ENCODE measurements around the gene BCAS1. TPM values are rescaled to one million over a fixed set of nuclear protein-coding genes. Genes with fewer than 3 reads are reported as not detected.

BCAS1 gene
- total RNA-seq, 1 donor from 2014 or later = 10.7 TPM

- TF ChIP-seq, protein P1, sequence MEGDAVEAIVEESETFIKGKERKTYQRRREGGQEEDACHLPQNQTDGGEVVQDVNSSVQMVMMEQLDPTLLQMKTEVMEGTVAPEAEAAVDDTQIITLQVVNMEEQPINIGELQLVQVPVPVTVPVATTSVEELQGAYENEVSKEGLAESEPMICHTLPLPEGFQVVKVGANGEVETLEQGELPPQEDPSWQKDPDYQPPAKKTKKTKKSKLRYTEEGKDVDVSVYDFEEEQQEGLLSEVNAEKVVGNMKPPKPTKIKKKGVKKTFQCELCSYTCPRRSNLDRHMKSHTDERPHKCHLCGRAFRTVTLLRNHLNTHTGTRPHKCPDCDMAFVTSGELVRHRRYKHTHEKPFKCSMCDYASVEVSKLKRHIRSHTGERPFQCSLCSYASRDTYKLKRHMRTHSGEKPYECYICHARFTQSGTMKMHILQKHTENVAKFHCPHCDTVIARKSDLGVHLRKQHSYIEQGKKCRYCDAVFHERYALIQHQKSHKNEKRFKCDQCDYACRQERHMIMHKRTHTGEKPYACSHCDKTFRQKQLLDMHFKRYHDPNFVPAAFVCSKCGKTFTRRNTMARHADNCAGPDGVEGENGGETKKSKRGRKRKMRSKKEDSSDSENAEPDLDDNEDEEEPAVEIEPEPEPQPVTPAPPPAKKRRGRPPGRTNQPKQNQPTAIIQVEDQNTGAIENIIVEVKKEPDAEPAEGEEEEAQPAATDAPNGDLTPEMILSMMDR (conservative IDR thresholded peaks at IDR 0.05) = no peak
- Mint-ChIP-seq H3K9me3 (no peaks in the 10 kb centered on the region), H3K36me3 (no peaks in the 10 kb centered on the region), H3K4me1 (ENCODE audit: unreplicated experiment) (peaks cover 9% of the 10 kb centered on the region), H3K27me3 (no peaks in the 10 kb centered on the region), H3K27ac (no peak overlapping the region), H3K4me3 (no peak overlapping the region)
- DNase-seq (ENCODE audit: extremely low spot score, unreplicated experiment) = no peak
Measured at GRCh38 chr20:54056762-54057639, 13.4 kb downstream of the BCAS1 start.

- DNase-seq (ENCODE audit: extremely low spot score, unreplicated experiment) = no peak
- Mint-ChIP-seq H3K4me3 (no peak overlapping the region), H3K4me1 (ENCODE audit: unreplicated experiment) (peaks cover 9% of the 10 kb centered on the region), H3K27ac (no peak overlapping the region), H3K27me3 (peaks cover 3% of the 10 kb centered on the region), H3K9me3 (no peaks in the 10 kb centered on the region), H3K36me3 (no peaks in the 10 kb centered on the region)
- TF ChIP-seq, protein P1 (conservative IDR thresholded peaks at IDR 0.05) = no peak
Measured at GRCh38 chr20:54054516-54054915, 15.9 kb downstream of the BCAS1 start.

DNA sequence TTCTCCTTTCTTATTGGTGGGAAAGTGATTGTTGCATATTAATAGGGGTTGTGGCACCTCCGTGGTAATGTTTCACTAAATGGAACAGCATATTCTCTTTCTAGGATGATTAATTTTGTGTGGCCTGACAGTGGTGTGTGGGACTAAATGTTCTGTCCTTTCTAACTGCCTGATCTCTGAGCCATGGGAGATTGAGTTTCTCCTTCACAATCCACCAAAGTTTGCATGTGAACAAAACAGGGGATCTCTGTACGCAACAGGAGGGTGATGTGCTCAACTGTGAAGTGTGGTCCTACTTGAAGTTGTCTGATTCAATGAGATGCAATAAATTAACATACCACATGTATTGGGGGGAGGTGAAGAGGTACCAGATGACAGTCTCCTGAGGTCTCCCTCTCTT, 19.3 kb downstream of the BCAS1 start:
- no peaks in the 10 kb centered on the region for H3K36me3 Mint-ChIP-seq
- H3K27me3 Mint-ChIP-seq = peaks cover 3% of the 10 kb centered on the region
- no peak overlapping the region for H3K4me3 Mint-ChIP-seq
- no peaks in the 10 kb centered on the region for H3K4me1 Mint-ChIP-seq (ENCODE audit: unreplicated experiment)
- H3K27ac Mint-ChIP-seq = no peak overlapping the region
- TF ChIP-seq, protein P1 (conservative IDR thresholded peaks at IDR 0.05) = no peak
- H3K9me3 Mint-ChIP-seq = no peaks in the 10 kb centered on the region
- DNase-seq (ENCODE audit: extremely low spot score, unreplicated experiment) = no peak

GRCh38 chr20:54048891-54049545, 21.4 kb downstream of the BCAS1 start:
- Mint-ChIP-seq H3K9me3 (no peaks in the 10 kb centered on the region), H3K27ac (no peak overlapping the region)

GRCh38 chr20:54048481-54048880, 21.9 kb downstream of the BCAS1 start:
- TF ChIP-seq, protein P1 (conservative IDR thresholded peaks at IDR 0.05) = no peak
- Mint-ChIP-seq H3K4me3 (no peak overlapping the region), H3K27me3 (peaks cover 3% of the 10 kb centered on the region), H3K27ac (no peak overlapping the region), H3K36me3 (no peaks in the 10 kb centered on the region), H3K9me3 (no peaks in the 10 kb centered on the region), H3K4me1 (ENCODE audit: unreplicated experiment) (no peaks in the 10 kb centered on the region)
- no peak for DNase-seq (ENCODE audit: extremely low spot score, unreplicated experiment)

More at GRCh38 chr20:54048891-54049545, 21.4 kb downstream of the BCAS1 start:
- Mint-ChIP-seq H3K4me3 (no peak overlapping the region), H3K27me3 (peaks cover 3% of the 10 kb centered on the region), H3K36me3 (no peaks in the 10 kb centered on the region), H3K4me1 (ENCODE audit: unreplicated experiment) (no peaks in the 10 kb centered on the region)
- no peak for DNase-seq (ENCODE audit: extremely low spot score, unreplicated experiment)
- TF ChIP-seq, protein P1 (conservative IDR thresholded peaks at IDR 0.05) = no peak
